Activated CD4-positive, alpha-beta T cell treated with anti-CD3 and anti-CD28 coated beads for 4 hours (primary cell): ENCODE data around the gene NPAS3.

ENCODE experiments used
- DNase-seq, 2 donors: peaks; one replicate each; pipeline ENCODE4 v3.0.0-alpha.2; 2020

NPAS3 gene

GRCh38 chr14:33532553-33532952, 593.9 kb downstream of the NPAS3 start:
- no peak for DNase-seq

DNA sequence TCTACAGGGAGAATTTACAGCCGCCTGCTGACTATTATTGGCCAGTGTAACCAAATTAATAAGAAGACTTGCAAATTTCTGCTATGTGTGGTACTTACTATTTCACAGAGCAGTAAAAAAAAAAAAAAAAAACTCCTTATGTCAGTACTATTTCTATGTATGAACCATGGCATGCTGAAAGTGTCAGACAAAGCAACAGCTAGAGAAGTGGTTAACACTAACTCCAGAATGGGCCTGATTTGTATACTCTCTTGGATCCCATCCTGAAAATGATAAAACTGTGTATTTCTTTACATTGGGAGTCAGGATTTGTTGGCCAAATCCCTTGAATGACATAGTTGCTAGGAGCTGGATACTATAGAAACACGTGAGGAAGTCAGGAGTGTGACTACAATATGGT, 595.4 kb downstream of the NPAS3 start:
- no peak for DNase-seq

DNA sequence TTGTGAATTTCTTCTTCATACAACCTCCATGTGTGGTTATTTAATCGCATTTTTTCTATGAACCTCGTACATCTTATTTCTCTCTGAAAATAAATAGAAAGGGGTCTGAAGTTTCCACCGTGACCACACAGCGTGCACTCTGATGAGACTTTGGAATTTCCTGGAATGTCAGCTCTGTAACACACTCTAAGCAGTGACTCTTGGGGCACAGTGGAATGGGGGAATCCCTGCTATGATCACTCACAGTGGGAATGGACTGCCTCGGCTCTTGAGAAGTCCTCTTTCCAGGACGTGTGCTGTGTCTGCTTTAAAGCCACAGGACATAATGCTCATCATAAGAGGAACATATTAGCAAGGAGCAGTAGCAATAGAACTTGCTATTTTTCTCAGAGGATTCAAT, 596.0 kb downstream of the NPAS3 start:
- no peak for DNase-seq

DNA sequence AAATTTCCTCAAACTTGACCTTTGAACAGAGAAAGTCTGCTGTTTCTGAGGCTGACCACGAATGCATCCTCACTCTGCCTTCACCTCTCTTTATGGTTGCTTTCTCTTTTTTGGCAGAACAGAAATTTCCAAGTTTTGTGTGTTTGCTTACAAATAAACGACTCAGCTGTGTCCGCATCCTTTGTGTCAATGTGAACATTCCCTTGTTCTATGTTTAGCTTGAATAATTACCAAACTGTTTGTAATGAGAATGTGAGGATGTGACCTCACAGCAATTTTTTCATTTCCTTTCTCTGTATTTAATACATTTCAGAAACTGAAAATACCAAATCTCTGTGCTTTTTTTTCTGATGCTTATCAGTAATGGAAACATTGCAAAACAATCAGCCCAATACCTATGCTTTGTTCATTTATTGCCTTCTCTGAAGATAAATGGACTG, 601.3 kb downstream of the NPAS3 start:
- DNase-seq: no peak

- DNase-seq: no peak
Measured at GRCh38 chr14:33541171-33541570, 602.5 kb downstream of the NPAS3 start.

GRCh38 chr14:33542338-33543287, 603.9 kb downstream of the NPAS3 start:
- DNase-seq: no peak

DNA sequence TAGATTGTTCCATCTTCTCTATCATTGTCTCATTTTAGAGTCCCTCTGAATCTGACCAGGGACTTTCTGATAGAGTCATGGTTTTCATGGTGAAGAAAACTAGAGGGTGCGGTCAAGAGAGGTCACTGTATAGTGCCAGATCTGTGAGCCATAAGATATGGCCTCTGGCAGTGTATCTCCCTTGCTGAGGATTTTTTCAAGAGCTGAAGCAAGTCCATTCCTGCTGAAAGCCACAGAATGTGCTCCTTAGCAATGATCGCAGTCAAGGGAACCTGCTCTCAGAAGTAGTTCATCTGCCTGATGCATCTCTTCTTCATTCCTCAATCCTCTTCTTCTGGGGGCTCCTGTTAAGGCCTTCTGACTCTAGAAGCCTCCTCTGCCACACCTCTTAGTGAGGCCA, 607.0 kb downstream of the NPAS3 start:
- DNase-seq: no peak

GRCh38 chr14:33548606-33549005, 609.9 kb downstream of the NPAS3 start:
- no peak for DNase-seq

- no peak for DNase-seq
Measured at GRCh38 chr14:33551963-33552362, 613.3 kb downstream of the NPAS3 start.

DNA sequence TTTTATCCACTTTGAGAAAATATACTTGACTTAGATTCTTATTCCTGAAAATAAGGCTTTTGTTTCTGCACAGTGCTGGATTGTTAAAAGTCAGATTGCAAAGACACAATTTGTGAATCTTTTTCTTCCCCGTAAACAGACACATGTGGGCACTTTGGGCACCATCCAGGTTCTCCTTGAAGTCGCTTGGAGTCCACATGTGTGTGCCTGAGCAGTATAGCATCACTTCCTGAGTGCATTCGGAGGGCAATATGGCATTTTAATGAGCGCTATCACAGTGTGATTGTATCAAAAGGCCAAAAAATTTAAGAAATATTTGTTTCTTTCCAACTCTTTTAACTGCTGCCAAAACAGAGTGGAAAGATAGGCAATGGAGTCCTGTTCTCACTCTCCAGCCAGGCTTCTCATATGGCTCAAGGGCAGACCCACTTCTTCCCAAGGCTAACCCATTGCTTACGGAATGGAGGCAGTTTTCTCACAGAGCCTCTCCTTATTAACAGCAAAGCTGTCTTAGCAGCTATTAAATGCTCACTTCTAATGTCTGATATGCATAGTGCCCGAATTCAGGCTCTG, 615.1 kb downstream of the NPAS3 start:
- no peak for DNase-seq

DNA sequence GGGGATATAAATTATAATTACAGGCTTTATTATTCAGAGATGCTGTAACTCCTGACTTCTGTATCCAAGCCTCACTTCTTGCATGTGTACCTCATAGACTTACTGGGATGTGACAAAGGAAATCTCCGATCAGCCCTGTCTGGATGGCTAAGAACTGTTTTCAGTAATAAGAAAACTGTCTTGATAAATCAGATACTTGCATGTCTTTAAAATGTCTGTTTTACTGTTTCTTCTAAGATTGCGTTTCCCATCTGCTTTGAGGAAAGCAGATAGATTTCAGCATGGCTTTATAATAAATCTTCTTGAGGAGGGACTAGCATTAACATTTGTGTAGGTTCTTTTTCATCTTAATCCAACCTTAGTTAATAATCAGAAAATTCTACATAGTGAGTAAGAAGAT, 616.3 kb downstream of the NPAS3 start:
- no peak for DNase-seq

DNA sequence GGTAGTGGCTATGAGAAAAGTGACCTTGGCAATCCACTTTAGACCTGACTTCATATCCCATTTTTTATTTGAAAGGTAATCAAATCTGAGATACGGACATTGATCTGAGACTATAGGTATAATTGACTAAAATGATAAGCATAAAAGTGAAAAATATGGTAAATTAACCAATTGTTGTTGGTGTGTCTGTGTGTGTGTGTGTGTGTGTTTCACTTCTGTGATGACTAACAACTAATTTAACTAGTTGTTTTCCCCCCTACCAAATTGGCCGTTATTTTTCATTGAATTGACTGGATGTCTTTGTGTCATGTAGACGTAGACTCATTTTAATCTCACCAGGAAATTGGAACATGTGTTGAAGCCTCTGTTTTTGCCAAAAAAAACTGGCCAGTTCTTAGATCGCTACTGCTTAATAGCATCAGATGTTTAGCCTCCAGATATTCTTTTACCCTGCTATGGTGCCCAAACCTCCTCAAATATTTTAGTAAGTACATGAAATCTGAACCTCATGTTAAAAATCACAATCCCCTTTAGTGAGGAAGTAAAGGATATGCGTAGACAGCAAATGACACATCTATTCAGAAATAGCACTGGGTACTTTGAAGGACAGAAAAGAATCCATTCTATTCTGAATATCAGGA, 617.2 kb downstream of the NPAS3 start:
- no peak for DNase-seq

DNA sequence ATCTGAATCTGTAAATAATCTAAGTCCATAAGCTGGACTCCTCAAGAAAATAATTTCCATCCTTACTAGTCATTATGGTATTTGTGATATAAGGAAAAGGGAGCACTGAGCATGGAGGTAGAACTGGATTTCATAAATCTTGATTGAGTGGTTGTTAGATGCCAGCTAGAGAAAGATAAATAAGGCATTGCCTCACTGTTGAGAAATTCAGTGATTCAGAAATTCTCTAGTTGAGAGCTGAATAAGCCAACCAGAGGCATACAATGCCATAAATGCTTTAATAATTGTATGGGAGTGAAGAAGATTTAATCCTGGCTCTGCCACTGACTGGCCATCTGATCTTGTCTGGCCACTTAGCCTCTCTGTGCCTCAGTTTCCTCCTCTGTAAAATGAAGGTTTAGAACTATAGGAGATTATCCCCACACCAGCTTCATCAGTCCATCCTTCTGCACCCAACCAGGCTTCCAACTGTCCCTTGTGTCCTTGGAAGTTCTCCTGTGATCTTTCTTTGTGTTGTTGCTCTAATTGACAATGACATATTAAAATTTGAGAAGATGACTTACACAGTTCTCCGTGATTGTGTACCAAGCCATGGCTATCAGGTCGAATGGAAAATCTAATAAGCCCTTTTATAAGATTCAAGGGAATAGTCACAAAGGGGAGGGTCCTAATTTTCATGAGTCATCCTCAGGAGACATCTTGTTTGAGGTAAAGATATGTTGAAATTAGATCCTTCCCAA, 617.9 kb downstream of the NPAS3 start:
- no peak for DNase-seq

DNA sequence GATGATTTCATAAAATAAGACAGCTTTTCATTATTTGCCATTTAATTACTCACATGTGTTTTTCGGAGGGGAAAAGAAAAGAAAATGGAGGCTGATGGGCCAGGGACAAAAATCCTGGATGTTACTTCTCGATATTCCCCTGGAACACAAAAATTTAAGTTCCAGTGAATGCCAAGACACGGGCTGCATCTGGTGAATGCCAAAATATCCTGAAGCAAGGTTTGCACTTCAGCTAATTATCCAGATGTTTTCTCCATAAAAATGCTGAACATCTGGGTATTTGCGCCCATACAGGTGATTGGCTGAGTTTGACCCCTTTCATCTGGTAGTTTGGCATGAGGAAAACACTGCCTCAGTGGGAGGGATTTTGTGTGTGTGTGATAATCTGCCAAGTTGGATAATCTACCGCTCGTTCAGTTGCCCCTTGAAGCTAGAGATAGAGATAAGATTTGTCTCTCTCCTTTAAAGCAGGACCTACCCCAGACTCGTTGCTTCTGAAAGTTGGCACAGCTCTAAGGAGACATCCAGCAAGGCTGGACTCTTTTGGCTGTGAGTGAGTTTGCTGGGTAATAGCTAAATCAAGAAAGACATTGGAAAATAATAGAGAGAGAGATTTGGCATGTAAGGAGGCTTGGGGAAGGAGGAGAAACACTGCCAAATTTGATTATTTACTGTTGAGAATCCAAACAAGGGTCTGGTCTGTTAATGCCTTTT, 622.2 kb downstream of the NPAS3 start:
- no peak for DNase-seq

GRCh38 chr14:33561488-33562175, 623.0 kb downstream of the NPAS3 start:
- no peak for DNase-seq

- no peak for DNase-seq
Measured at GRCh38 chr14:33563191-33563900, 624.7 kb downstream of the NPAS3 start.

DNA sequence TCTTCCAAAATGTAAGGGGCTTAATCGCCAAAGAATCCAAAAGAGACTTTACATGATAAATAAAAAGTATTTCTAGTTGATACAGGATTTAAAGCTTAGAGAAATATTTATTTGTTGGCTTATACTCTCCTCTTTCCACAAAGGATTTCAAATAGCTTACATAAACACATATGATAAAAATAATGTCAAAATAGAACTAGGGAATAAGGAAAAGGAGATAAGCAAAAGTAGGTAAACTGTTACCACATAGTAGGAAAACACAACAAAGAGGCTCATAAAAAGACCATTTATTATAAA, 625.2 kb downstream of the NPAS3 start:
- no peak for DNase-seq

DNA sequence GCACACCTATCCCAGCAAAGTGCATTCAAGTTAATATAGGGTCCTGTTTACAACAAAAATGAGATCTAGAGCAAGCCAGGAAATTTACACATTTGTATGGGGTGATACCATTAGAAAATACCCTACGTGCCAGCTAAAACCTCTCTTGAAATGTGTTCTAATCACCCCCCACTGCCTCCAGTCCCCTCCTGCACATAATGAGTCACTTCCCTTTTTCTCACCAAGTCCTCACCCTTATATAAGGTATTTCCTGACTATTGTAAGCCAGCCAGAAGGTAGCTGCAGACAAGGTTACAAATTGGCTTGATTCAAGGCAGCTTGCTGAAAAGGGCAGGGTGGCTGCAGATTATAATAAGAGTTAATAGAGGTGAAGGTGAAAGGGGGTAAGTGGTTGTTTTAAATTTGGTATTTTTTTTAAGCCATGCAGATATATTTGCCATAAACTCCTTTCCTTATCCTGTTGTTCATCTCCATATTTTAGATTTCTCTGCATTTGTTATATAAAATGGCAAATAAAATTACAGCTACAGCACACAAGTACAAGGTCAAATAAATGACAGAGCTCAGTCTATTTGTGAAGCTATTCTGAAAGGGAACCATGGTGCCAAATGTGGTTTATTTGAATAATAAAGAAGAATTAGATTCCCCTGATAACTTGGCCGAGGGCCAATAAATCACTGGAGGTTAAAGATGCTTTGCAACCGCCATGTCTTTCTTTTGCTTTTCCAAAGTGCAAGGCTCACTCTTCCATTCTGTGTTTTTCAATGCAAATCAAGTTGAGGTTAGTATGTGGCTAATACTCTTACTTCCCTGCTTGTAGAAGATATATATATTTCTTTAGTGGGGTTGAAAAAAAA, 626.3 kb downstream of the NPAS3 start:
- DNase-seq: no peak

- DNase-seq: no peak
Measured at GRCh38 chr14:33566082-33566481, 627.4 kb downstream of the NPAS3 start.

GRCh38 chr14:33567023-33567728, 628.5 kb downstream of the NPAS3 start:
- no peak for DNase-seq
